GM19328 (cell line): ENCODE data around the gene SLC43A3.
"Not testable (repeated sequence)": the region's sequence is repeated elsewhere in the genome, so short reads cannot be mapped to it uniquely, and the experiment has no call there.

ENCODE experiments used
- ATAC-seq: cut with Tn5 transposase; IDR thresholded peaks from one replicate; pipeline ENCODE4 v1.9.1; 2021; ENCODE audit warnings: mild to moderate bottlenecking, moderate library complexity; ENCODE audit not compliant: unreplicated experiment

SLC43A3 gene

DNA sequence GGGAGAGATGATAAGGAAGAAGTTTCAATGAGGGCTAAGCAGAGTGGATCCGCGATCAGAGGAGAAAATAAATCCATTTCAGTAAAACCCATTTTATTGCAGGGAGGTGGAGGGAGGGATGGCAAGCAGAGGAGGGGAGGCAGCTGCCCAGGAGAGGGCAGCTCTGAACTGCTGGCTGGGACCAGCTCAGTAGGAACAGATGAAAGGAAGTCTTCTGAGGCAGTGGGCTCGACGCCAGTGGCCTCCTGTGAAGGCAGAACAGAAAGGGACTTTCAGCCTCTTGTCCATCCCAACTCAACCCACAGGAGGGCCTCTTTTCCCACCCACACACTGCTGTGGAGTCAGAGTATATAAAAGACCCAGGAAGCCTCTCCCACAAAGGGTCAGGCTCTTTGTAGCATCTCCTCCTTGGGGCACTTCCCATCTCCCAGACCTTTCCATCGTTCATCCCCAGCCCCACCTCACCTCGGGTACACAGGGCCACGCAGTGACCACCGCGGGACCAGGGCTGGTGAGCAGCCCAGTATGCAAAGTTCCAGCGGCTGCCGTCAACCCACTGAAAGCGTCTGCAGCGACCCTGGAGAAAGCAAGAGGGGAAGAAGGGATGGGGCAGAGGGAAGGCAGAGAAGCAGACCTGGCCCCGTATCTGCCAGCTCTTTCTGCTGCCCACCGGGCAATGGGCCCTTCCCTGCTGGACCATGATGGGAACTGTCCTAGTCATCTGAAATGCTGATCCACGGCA is 39.5 kb downstream of the SLC43A3 start:
- no peak for ATAC-seq

GRCh38 chr11:57386178-57386940 is 40.6 kb downstream of the SLC43A3 start:
- ATAC-seq = no peak

DNA sequence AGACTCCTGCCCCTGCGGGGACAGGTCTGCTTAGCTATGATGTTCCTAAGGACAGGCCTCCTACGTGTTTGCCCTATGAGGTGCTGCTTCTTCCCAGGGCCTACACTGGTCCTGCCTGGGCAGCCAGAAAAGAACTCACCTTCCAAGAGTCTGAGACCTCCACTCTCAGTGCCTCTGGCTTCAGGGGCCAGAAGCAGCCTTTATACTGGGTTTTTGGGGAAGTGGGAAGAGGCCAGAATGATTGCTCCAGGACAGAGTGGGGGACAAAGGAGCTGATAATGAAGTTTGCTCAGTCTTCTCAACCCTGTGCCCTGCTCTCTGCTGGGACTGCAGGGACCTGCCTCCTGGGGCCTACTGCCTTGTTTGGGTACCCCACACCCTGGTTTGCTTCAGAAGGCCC is 45.9 kb downstream of the SLC43A3 start, which contains the start of gene PRG3:
Gene PRG3, minus strand, starts transcription at position 176 of the 400 bp plus-strand sequence. CDS start 442 bp downstream, outside the sequence.
- ATAC-seq = no peak

DNA sequence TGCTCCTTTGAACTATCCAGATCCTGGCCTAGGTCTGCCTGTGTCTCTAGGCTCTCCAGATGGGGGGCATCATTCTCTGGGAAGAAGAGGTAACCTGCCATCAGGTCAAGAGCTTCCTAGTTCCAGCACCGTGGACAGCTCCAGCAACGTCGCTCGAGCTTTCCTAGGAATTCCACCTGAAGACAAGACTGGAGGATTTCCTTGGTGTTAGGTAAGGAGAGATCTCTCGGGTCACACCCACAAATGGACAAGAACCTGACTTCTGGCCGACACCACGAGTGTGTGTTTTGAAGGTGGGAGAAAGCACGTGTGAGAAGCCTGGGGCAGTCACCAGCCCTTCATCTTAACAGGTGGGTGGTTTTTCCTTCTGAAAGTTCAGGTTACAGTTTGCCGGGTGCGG is 47.2 kb downstream of the SLC43A3 start:
- no peak for ATAC-seq

GRCh38 chr11:57378186-57378585 is 48.7 kb downstream of the SLC43A3 start:
- ATAC-seq = no peak

DNA sequence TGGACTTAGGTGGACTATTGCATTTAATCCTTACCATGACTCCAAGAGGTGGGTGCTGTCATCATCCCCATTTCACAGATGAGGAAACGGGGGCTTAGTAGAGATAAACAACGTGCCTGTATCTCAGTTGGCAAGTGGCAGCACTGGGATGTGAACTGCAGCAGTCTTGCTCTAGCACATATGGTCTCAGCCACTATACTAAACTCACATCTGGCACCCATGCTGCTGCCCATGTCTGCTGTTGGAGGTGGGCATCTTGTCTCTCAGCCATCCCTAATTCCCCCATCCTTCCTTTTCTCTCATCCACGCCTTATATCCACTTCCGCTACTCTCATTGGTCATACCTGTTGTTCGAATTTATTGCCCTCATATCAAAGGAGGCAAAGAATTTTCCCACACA is 49.8 kb downstream of the SLC43A3 start:
- ATAC-seq = no peak

DNA sequence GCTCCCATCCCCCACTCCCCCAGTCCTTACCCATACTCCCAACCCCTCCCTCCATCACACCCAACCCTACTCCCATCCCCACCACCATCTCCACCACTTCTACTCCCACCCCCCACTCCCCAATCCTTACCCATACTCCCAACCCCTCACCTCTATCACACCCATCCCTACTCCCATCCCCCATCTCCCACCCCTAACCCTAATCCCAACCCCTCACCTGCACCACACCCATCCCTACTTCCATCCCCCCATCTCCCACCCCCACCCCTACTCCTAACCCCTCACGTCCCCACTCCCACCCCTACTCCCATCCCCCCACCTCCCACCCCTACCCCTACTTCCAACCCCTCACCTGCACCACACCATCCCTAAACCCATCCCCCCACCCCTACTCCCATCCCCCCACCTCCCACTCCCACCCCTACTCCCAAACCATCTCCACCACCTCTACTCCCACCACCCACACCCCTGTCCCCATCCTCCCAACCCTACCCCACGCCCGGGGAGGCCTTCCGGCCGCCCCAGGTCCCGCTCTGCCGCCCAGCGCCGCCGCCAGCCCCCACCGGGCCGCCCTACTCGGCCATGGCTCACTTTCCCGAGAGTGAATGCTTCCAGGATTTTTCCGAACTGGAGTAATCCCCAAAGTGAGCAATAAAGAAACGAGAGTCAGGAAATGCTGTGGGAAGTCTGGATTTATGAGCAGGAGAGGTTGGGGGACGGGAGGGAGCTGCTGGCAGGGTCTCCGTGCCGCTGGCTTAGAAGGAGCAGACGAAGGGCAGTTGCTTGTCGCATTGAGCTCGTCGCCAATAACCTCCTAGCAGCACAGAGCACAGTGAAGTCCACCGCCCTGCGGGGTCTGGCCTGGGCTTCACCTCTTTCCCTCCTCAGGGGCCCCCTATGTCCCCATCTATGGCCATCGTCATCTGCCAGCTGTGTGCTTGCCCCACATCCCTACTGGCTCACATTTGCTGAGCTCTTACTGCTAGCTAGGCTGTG is 50.5 kb downstream of the SLC43A3 start:
- ATAC-seq = no peak

DNA sequence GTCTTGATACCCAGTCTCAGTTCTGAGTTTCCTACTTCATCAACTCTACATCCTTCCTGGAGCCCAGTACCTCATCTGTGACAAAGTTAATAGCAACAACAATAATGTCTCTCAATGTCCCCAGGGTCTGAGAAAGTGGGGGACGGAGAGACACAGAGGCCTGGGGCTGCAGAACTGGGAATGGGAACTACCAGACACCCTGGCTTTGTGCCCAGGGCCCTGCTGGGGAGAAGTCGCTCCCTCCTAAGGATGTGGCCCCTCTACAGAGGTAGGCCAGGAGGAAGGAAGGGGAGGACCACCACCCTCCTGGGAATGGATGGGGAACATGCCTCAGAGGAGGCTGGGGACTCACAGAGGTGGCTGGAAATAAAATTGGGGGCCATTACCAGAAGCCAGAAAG is 51.4 kb downstream of the SLC43A3 start:
- ATAC-seq = no peak

- ATAC-seq = no peak
Observed at GRCh38 chr11:57374966-57375365, 52.0 kb downstream of the SLC43A3 start.

GRCh38 chr11:57373146-57373545 is 53.8 kb downstream of the SLC43A3 start:
- ATAC-seq = no peak

GRCh38 chr11:57370941-57371340 is 56.0 kb downstream of the SLC43A3 start:
- no peak for ATAC-seq

DNA sequence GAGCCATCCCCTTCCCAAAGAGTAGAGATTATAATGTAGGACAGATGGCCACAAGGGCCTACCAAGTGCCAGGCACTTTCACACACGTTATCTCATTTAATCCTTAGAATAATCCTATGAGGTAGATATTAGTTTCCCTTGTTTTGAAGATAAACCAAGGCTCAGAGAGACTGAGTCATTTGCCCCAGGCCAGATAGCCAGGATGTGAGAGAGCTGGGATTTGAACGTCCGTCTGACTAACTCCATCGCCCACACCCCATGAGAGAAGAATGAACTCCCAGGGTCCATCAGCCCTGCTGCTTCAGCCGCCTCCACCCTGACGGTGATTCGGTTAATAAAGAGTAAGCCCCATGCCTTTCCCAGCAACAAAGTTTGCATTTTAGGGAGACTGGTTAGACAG is 56.7 kb downstream of the SLC43A3 start:
- ATAC-seq = no peak

DNA sequence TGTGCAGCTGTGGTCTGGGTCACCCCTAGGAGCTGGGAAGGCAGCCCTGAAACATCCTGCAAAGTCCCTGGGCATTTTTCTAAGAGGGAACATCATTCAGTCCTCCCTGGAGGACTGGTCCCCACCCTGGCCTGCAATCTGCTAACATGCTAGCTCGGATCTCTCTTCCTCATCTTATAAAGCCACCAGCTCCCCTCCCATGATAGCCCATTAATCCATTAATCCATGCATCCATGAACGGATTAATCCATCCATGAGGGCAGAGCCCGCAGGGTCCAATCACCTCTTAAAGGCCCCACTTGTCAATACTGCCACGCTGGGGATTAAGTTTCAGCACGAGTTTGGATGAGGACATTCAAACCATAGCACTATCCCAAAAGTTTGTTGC is 58.1 kb downstream of the SLC43A3 start:
- no peak for ATAC-seq

DNA sequence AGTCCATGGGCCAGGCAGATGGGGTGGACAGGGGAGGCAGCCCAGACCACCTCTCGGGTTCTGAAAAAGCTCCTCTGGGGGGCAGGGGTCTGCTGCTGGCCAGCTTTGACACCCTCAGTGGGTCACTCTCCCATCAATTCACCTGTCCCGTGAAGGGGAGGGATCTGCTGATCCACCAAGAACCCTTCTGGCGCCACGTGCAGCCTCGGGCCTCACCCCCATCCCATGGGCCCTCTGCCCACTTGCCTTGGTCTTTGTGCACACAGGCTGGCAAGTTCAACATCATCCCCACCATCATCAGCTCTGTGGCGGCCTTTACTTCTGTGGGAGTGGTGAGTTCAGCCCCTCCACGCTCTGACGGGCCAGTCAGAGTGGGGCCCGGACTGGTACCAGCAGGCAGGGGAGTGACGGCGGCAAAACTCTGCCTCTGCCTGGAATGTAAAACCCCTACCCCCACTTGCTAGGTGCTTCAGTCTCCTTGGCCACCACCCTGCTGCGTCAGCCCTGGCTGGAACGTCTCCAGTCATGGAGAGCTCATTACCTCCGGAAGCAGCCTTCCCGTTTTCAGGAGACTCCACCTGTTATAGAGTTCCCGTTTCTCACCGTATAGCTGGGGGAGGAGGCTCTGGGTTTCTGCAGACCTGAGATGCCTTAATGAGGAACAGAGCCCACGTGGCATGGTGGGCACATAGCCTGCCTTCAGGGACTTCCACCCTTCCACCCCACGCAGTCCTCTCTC is 58.6 kb downstream of the SLC43A3 start:
- no peak for ATAC-seq

GRCh38 chr11:57364851-57365660 is 61.9 kb downstream of the SLC43A3 start:
- no peak for ATAC-seq

- ATAC-seq = no peak
Observed at GRCh38 chr11:57363131-57364080, 63.5 kb downstream of the SLC43A3 start.

DNA sequence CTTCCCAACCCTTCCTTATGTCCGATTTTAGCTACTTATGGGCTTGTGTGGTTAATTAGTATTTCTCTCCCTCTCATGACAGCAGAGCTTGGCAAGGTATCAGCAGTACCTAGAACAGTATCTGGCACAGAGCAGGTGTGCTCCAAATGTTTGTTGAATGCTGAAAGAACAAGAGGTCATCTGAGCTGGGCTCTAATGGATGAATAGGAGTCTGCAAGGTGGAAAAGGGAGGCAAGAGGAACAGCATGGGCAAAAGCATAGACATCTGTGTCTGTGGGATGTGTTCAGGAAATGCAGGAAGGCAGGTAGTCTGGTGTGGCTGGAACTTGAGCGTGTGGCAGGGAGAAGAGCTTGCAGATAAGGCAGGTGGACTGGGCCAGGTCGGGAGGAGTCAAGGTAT is 65.0 kb downstream of the SLC43A3 start:
- ATAC-seq = no peak

DNA sequence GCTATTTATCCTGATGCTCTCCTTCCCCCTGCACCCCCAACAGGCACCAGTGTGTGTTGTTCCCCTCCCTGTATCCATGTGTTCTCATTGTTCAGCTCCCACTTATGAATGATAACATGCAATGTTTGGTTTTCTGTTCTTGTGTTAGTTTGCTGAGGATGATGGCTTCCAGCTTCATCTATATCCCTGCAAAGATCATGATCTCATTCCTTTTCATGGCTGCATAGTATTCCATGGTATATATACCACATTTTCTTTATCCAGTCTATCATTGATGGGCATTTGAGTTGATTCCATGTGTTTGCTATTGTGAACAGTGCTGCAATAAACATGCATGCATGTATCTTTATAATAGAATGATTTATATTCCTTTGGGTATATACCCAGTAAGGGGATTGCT is 65.5 kb downstream of the SLC43A3 start:
- not testable (repeated sequence) for ATAC-seq
